RWPE1 (cell line): ENCODE measurements around the gene RPL10.
A peak's percentile ranks its signal among the peaks of the same experiment; 100 is the strongest.

Experiments
- CTCF ChIA-PET: fragments of 350-600 bp; sonication (Branson Sonifier 250); formaldehyde crosslinking; extraction: SDS; loops from one replicate; lab custom pipeline; 2021; lab: Yijun Ruan, JAX
- POLR2A ChIA-PET: fragments of 400-600 bp; formaldehyde crosslinking; extraction: SDS; loops from one replicate; lab custom pipeline; 2020; ENCODE audit warnings: antibody characterized with exemption; ENCODE audit not compliant: low non-redundant PET; lab: Yijun Ruan, JAX
- DNase-seq: peaks from one replicate; pipeline ENCODE4 v3.0.0; 2012; ENCODE audit warnings: low spot score
- H3K27ac ChIP-seq: fragments of 450-650 bp; 2 replicates; pipeline ENCODE4 v1.5.1; 2017
- TF ChIP-seq, protein P1 (sequence below): fragments of 450-650 bp; conservative IDR thresholded peaks from 2 replicates; pipeline ENCODE4 v1.5.1; 2017; ENCODE audit warnings: low read depth, mild to moderate bottlenecking

Gene RPL10

DNA sequence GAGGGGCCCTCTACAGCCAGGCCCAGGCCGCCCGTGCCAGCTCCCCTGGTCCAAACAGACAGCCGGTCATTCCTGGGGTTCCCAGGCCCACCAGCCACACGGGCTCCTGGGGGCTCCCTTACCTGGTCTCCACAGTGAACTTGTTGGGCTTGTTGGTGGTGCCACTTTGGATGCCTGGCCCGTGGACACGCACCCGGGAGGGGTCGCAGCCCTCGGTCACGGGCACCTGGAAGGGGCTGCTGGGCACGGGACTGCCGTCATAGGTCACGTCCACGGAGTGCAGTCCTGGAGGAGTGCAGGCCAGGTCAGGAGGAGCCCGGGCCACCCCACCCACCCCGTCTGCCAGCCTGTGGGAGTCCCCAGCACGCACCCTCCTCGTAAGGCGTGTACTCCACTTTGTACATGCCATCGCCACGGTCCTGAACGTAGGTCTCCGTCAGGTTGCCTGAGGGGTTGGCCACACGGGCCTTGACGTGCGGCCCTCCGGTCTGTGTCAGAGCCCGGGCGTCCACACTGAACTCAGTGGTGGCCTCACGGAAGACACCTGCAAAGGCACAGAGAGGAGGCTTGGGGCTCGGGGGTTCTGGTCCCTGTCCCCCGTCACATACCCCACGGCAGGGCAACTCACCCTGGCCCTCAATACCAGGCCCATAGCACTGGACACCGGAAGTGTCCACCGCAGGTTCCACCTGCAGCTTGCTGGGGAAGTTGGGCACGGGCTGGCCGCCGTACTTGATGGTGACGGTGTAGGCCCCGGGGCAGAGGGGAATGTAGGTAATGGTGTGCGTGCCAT is 38.6 kb upstream of the RPL10 start:
- TF ChIP-seq, protein P1, sequence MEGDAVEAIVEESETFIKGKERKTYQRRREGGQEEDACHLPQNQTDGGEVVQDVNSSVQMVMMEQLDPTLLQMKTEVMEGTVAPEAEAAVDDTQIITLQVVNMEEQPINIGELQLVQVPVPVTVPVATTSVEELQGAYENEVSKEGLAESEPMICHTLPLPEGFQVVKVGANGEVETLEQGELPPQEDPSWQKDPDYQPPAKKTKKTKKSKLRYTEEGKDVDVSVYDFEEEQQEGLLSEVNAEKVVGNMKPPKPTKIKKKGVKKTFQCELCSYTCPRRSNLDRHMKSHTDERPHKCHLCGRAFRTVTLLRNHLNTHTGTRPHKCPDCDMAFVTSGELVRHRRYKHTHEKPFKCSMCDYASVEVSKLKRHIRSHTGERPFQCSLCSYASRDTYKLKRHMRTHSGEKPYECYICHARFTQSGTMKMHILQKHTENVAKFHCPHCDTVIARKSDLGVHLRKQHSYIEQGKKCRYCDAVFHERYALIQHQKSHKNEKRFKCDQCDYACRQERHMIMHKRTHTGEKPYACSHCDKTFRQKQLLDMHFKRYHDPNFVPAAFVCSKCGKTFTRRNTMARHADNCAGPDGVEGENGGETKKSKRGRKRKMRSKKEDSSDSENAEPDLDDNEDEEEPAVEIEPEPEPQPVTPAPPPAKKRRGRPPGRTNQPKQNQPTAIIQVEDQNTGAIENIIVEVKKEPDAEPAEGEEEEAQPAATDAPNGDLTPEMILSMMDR = no peak
- POLR2A ChIA-PET = no interaction called here
- DNase-seq = no peak
- CTCF ChIA-PET = no interaction called here
- H3K27ac ChIP-seq = peak overlapping the region; percentile 97

DNA sequence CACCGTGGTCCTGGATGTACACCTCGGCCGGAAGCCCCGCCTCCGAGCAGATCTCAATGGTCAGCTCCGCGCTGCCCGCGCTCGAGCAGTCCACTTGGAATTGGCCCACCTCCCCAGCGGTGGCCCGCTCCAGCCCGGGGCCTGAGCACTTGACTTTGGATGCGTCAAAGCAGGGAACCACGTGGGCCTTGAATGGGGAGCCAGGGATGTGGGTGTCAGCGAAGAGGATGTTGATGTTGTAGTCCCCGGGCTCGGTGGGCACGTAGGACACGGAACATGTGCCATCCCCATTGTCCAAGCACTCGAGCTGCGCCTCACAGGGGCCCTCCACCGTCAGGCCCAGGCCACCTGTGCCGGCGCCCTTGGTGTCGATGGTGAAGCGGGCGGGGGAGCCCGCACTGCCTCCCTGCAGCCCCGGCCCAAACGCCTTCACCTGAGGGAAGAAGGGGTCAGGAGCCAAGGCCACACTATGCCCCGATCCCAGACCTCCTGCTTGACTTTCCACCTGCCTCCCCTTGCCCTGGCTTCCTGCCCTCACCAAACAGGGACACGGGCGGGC is 37.9 kb upstream of the RPL10 start:
- POLR2A ChIA-PET = no interaction called here

GRCh38 chrX:154362085-154362742 is 36.0 kb upstream of the RPL10 start:
- peak overlapping the region; percentile 97 for H3K27ac ChIP-seq
- DNase-seq = no peak
- TF ChIP-seq, protein P1 = no peak
- POLR2A ChIA-PET = no interaction called here
- CTCF ChIA-PET = no interaction called here

More for the DNA sequence above, 37.9 kb upstream of the RPL10 start:
- CTCF ChIA-PET = no interaction called here
- DNase-seq = no peak
- TF ChIP-seq, protein P1 = no peak
- peak overlapping the region; percentile 97 for H3K27ac ChIP-seq

DNA sequence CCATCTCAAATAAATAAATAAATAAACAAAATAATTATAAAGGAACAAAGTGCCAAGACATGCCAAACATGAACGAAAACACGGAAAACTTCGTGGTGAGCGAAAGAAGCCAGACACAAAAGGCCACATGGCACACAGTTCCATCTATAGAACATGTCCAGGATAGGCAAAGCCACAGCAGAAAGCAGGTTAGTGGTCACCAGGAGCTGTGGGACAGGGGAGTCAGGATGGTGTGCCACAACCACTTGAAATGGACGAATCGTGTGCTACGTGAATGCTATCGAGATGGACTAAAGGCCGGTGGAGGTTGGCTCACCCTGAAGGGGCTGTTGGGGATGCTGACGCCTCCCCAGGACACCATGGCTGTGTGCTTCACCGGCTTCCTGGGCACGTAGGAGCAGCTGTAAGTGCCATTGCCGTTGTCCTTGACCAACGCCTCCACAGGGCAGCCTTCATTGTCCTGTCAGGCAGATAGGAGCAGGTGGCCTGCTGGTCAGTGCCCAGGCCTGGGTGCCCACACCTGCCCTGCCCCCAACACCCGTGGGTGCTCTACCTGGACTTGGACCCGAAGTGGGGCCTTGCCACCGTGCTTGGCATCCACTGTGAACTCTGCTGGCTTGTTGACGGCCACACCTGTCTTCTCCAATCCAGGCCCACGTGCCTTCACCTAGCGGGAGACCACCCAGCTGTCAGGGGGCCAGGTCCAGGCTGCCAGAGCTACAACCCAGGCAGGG is 34.3 kb upstream of the RPL10 start:
- CTCF ChIA-PET = no interaction called here
- TF ChIP-seq, protein P1 = no peak
- POLR2A ChIA-PET = no interaction called here
- no peak for DNase-seq
- H3K27ac ChIP-seq = peak overlapping the region; percentile 97

- ChIA-PET POLR2A (no interaction called here), CTCF (no interaction called here)
- H3K27ac ChIP-seq = peak overlapping the region; percentile 97
- DNase-seq = no peak
- TF ChIP-seq, protein P1 = no peak
Observed at GRCh38 chrX:154365052-154365600, 33.1 kb upstream of the RPL10 start.
